ENCODE measurements around the gene CLEC1A.

Gene CLEC1A

GRCh38 chr12:10097521-10097920, 1.3 kb downstream of the CLEC1A start:
- DNase-seq = no peak

DNA sequence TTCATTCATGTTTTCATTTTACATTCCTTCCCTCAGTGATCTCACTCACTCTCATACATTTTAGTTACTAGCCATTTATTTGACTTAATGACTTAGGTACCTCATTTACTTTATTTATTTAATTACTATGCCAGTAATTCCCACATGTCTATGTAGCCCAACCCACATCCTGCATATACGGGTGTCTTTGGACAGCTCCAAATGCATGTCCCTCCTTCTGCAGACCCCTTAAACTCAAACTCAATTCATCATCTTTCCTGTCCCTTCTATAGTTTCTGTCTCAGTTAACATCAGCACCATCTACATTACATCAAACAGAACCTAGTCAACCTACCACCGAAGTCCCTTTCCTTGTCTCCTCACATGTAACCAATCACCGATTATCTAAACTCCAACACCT, 2.8 kb downstream of the CLEC1A start:
- no peak for DNase-seq

- DNase-seq = no peak
Observed at GRCh38 chr12:10094646-10095395, 4.0 kb downstream of the CLEC1A start.

- no peak for DNase-seq
Observed at GRCh38 chr12:10088955-10089900, 9.6 kb downstream of the CLEC1A start.

GRCh38 chr12:10088031-10088430, 10.8 kb downstream of the CLEC1A start:
- no peak for DNase-seq

- DNase-seq = no peak
Observed at GRCh38 chr12:10086387-10086786, 12.4 kb downstream of the CLEC1A start.

- no peak for DNase-seq
Observed at GRCh38 chr12:10084733-10085132, 14.1 kb downstream of the CLEC1A start.

GRCh38 chr12:10082117-10082874, 16.5 kb downstream of the CLEC1A start:
- DNase-seq = no peak

GRCh38 chr12:10075451-10075850, 23.3 kb downstream of the CLEC1A start:
- no peak for DNase-seq

DNA sequence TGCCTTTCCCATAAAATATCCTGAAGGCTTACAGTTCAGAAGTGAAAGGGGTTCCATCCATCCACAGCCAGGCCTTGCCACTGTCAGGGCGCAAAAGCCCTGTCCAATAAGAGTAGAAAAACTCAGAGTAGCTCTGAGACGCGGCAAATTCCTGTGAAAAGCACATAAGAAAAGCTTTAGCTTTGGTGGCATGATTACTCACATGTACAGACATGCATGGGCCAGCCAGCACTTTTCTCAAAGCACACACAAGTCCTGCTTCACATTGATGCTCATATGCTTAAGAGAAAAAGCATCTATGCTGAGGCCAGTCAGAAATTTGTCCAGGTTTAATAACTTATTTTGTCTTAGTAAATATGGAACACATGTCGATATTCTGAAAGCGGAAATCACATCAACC, 25.5 kb downstream of the CLEC1A start:
- DNase-seq = no peak

- DNase-seq = no peak
Observed at GRCh38 chr12:10072131-10072530, 26.7 kb downstream of the CLEC1A start.

DNA sequence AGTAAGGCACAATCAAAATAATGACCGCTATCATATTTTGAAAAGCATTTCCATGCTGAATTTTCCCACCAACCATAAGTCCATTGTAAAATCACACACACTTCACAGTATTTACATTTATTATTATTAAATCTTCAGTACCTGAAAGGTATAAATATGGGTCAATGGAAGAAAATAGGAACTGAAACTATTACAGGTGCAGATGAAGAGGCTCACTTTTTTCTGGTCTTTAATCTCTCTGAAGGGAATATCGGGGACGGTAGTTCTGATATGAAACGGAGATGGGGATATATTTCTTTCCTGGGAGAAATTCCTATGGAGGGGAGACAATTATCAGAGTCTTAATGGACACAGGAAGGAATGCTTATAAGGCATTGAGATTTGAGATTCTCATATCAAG, 28.4 kb downstream of the CLEC1A start:
- no peak for DNase-seq

GRCh38 chr12:10069976-10070375, 28.8 kb downstream of the CLEC1A start:
- DNase-seq = no peak

GRCh38 chr12:10069099-10069498, 29.7 kb downstream of the CLEC1A start:
- DNase-seq = peak; percentile 61

- no peak for DNase-seq
Observed at GRCh38 chr12:10068644-10069043, 30.1 kb downstream of the CLEC1A start.

DNA sequence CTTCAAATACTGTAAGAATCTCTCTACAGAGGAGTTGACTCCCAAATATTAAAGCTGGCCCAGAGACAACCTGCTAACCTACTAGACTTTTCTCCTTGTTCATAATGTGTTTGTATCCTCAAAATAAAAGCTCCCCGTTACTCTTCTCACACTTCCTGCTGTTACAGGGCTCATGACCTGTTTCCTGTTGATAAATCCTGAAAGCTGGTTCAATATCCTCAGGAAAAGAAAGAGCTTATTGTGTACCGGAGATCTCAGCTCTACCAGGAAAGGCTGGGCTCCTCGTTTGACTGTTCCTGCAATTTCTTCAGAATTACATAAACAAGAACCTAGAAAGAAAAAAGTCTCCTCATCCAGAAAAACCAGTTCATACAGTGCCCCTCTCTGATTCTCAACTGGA, 30.8 kb downstream of the CLEC1A start:
- peak; percentile 27 for DNase-seq

DNA sequence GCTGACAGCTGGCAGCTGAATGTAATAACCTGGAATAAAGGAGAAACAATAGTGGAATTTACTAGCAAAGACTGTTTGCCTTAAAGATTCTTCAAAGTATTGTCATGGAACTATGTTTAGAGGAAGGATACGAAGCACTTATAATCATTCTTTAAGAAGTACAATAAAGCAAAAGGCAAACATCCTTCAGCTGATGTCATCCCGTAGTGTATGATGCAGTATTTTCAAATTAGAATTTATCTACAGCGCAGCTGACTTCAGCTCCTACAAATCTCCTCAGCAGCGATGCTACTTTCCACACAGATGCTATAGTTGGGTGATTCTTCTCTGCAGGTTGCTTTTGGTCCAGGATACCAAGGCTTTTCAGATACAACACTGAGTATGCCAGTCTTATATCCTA, 31.5 kb downstream of the CLEC1A start:
- DNase-seq = no peak

GRCh38 chr12:10065241-10065640, 33.5 kb downstream of the CLEC1A start:
- no peak for DNase-seq

DNA sequence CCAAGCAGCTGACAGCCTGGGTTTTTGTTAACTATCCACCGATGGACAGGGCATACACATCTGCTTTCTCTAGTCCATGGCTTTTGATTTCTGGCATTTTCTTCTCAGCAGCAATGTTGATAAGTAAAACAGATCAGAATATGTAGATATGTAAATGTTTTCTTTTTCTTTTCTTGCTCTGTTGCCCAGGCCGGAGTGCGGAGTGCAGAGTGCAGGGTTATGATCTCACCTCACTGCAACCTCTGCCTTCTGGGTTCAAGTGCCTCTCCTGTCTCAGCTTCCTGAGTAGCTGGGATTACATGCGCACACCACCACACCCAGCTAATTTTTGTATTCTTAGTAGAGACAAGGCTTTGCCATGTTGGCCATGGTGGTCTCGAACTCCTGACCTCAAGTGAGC, 40.4 kb downstream of the CLEC1A start:
- DNase-seq = no peak

- peak; percentile 65 for DNase-seq
Observed at GRCh38 chr12:10052193-10052913, 46.4 kb downstream of the CLEC1A start.

GRCh38 chr12:10048526-10048925, 50.3 kb downstream of the CLEC1A start:
- no peak for DNase-seq

- DNase-seq = no peak
Observed at GRCh38 chr12:10042167-10042566, 56.6 kb downstream of the CLEC1A start.

Measured in KG1 (cell line).